ENCODE measurements around the gene CRELD2.

Gene CRELD2

DNA sequence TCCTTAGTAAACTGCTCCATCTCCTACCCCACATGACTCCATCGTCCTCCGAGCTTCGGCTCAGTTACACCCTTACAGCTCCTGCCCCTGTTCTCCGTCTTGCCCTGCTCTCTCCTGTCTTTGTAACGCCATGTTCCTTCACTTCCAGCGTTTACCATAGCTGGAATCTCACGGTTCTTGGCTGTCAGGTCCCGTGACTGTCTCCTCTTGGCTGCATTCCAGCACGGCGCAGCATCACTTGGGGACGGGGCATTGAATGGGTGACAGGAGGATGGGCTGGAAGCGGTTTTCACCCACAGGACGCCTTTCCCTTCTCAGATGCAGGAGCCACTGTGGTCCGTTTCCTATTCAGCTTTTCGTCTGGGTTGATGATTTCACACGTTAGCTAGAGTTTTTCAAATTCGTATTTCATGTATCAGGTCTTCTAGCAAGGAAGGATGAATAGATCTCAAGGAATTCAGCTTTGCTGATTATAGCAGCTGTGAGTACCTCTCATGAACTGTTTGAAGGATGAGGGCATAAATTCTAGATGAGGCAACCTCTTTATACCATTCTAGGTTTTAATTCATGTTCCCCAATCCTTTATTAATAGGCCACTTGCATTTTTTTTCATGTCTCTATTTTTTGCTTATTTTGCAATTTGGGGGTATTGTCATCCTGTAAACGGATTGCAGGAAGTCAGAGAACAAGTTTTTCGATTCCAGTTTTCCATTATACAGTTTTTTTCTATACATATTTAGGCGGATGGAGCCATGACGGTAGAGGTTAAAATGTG, 35.7 kb upstream of the CRELD2 start:
- H3K4me1 Mint-ChIP-seq = peaks cover 7% of the 10 kb centered on the region
- H3K36me3 Mint-ChIP-seq (ENCODE audit: low read depth) = peaks cover 92% of the 10 kb centered on the region
- H3K27ac Mint-ChIP-seq = no peak overlapping the region
- H3K4me3 Mint-ChIP-seq = no peak overlapping the region
- H3K9me3 Mint-ChIP-seq = peaks cover 61% of the 10 kb centered on the region
- H3K27me3 Mint-ChIP-seq (ENCODE audit: low read depth) = no peaks in the 10 kb centered on the region
- TF ChIP-seq, protein P1, sequence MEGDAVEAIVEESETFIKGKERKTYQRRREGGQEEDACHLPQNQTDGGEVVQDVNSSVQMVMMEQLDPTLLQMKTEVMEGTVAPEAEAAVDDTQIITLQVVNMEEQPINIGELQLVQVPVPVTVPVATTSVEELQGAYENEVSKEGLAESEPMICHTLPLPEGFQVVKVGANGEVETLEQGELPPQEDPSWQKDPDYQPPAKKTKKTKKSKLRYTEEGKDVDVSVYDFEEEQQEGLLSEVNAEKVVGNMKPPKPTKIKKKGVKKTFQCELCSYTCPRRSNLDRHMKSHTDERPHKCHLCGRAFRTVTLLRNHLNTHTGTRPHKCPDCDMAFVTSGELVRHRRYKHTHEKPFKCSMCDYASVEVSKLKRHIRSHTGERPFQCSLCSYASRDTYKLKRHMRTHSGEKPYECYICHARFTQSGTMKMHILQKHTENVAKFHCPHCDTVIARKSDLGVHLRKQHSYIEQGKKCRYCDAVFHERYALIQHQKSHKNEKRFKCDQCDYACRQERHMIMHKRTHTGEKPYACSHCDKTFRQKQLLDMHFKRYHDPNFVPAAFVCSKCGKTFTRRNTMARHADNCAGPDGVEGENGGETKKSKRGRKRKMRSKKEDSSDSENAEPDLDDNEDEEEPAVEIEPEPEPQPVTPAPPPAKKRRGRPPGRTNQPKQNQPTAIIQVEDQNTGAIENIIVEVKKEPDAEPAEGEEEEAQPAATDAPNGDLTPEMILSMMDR (IDR thresholded peaks at IDR 0.05; ENCODE audit: unreplicated experiment in 3 of 3) = no peak

DNA sequence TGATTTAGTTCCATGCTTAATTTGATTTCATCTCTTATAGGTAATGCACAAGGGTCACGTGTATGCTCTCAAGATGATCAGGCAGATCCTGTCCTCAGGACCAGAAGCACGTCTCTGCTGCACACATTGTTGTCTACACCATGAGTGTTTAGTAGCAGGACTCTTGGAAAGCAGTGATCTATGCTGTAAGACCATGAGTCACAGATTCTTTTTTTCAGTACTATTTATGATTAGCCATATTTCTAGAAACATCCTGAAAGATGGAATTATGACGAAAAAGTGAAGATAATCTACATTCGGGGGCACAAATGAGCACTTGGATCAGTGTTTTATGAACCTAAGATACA, 35.2 kb upstream of the CRELD2 start:
- Mint-ChIP-seq H3K36me3 (ENCODE audit: low read depth) (peaks cover 92% of the 10 kb centered on the region), H3K27me3 (ENCODE audit: low read depth) (no peaks in the 10 kb centered on the region), H3K9me3 (peaks cover 61% of the 10 kb centered on the region), H3K27ac (no peak overlapping the region), H3K4me1 (peaks cover 11% of the 10 kb centered on the region), H3K4me3 (no peak overlapping the region)
- TF ChIP-seq, protein P1 (IDR thresholded peaks at IDR 0.05; ENCODE audit: unreplicated experiment in 3 of 3) = no peak

DNA sequence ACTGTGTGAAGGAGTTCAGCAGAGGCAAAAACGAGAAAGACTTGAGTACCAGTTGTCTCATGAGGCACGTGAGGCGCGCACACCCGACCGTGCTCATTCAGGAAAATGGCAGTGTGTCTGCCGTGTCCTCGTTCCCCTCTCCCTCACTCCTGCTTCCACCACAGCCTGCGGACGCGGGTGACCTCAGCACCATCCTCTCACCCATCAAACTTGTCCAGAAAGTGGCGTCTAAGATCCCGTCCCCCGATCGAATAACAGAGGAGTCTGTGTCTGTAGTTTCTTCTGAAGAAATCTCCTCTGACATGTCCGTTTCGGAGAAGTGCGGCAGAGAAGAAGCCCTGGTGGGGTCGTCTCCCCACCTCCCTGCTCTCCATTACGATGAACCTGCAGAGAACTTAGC, 34.4 kb upstream of the CRELD2 start:
- no peak overlapping the region for H3K4me3 Mint-ChIP-seq
- H3K27me3 Mint-ChIP-seq (ENCODE audit: low read depth) = no peaks in the 10 kb centered on the region
- peaks cover 11% of the 10 kb centered on the region for H3K4me1 Mint-ChIP-seq
- H3K9me3 Mint-ChIP-seq = peaks cover 59% of the 10 kb centered on the region
- TF ChIP-seq, protein P1 (IDR thresholded peaks at IDR 0.05; ENCODE audit: unreplicated experiment in 3 of 3) = no peak
- H3K27ac Mint-ChIP-seq = no peak overlapping the region
- peaks cover 94% of the 10 kb centered on the region for H3K36me3 Mint-ChIP-seq (ENCODE audit: low read depth)

DNA sequence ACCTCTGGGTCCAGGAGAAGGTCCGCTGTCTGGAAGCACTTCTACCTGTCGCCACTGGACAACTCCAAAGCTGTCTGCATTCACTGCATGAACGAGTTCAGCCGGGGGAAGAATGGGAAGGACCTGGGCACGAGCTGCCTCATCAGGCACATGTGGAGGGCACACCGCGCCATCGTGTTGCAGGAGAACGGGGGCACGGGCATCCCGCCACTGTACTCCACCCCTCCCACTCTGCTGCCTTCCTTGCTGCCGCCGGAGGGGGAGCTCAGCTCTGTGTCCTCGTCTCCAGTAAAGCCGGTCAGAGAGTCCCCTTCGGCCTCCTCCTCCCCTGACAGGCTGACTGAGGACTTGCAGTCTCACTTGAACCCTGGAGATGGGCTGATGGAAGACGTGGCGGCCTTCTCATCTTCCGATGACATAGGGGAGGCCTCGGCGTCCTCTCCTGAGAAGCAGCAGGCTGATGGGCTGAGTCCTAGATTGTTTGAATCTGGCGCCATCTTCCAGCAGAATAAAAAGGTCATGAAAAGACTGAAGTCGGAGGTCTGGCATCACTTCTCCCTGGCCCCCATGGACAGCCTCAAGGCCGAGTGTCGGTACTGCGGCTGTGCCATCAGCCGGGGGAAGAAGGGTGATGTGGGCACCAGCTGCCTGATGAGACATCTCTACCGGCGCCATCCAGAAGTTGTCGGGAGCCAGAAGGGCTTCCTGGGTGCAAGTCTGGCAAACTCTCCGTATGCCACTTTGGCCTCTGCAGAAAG, 33.8 kb upstream of the CRELD2 start:
- Mint-ChIP-seq H3K36me3 (ENCODE audit: low read depth) (peaks cover 94% of the 10 kb centered on the region), H3K27me3 (ENCODE audit: low read depth) (no peaks in the 10 kb centered on the region), H3K9me3 (peaks cover 60% of the 10 kb centered on the region), H3K4me1 (peaks cover 11% of the 10 kb centered on the region), H3K4me3 (no peak overlapping the region), H3K27ac (no peak overlapping the region)
- TF ChIP-seq, protein P1 (IDR thresholded peaks at IDR 0.05; ENCODE audit: unreplicated experiment in 3 of 3) = no peak

DNA sequence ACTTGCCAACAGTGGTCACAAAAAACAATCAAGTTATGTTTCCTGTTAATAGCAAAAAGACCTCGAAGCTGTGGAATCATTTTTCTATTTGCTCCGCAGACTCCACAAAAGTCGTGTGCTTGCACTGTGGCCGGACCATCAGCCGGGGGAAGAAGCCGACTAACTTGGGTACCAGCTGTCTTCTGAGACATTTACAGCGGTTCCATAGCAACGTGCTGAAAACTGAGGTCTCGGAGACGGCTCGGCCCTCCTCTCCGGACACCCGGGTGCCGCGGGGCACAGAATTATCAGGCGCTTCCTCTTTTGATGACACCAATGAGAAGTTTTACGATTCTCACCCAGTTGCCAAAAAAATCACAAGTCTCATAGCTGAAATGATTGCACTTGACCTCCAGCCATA, 33.2 kb upstream of the CRELD2 start:
- Mint-ChIP-seq H3K9me3 (peaks cover 60% of the 10 kb centered on the region), H3K27ac (no peak overlapping the region), H3K36me3 (ENCODE audit: low read depth) (peaks cover 94% of the 10 kb centered on the region), H3K27me3 (ENCODE audit: low read depth) (no peaks in the 10 kb centered on the region), H3K4me1 (peaks cover 11% of the 10 kb centered on the region), H3K4me3 (no peak overlapping the region)
- TF ChIP-seq, protein P1 (IDR thresholded peaks at IDR 0.05; ENCODE audit: unreplicated experiment in 3 of 3) = no peak

Measured in nephron (organoid).